ENCODE data around the gene SYN1. TPM values are rescaled to one million over a fixed set of nuclear protein-coding genes. Genes with fewer than 3 reads are reported as not detected.
A peak's percentile ranks its signal among the peaks of the same experiment; 100 is the strongest.

Gene SYN1
- total RNA-seq, 6 experiments from 2014 or later: 0.22 to 3.1 (median 0.37) TPM; not detected in 1

DNA sequence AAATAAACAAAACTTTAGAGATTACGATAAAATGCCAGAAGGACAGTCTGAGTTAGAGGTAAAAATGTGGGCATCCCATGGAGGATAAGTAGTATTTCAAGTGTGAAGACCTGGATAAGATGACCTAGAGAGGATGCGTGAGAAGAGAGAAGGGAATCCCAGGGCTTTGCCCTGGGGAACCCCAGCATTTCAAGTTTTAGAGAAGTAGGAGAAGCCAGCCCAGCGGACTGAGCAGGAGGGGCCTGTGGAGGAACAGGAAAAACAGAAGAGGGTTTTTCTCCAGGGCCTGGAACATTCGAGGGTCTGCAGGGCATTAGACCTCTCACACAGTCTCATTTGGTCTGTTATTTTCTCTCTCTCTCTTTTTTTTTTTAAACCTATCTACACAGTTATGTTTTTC lies 13.0 kb upstream of the SYN1 start:
- no peaks in the 10 kb centered on the region for H3K9me3 ChIP-seq
- intact Hi-C loops (cut with DNase I): no loop called here
- 28% methylated on average over 4 of the region's 4 CpGs for WGBS (ENCODE audit: insufficient coverage, low coverage, low lambda C conversion rate, missing lambda C conversion rate)

DNA sequence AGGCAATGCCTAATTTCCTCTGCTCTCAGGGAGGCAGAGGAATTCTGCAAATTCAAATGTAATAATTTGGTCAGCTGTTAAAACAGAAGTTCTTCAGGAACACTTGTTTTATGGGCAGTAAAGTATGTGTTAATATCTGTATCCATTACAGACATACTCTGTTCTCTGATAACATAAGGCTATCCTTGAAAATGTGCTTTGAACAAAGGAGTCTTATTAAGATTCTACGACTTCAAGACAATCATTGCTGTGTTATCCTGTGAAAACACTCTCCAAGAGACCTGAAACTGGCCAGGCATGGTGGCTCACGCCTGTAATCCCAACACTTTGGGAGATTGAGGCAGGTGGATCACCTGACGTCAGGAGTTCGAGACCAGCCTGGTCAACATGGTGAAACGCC lies 12.0 kb upstream of the SYN1 start:
- Histone ChIP-seq H3K27me3 (no peaks in the 10 kb centered on the region), H3K36me3 (peaks cover 0 to 5% (median 0%) of the 10 kb centered on the region in 4 donors), H3K4me1 (no peaks in the 10 kb centered on the region), H3K9me3 (no peaks in the 10 kb centered on the region), H3K4me3 (no peak overlapping the region), H3K27ac (no peak overlapping the region)
- 55% methylated on average over 4 of the region's 5 CpGs for WGBS (ENCODE audit: insufficient coverage, low coverage, low lambda C conversion rate, missing lambda C conversion rate)
- ATAC-seq (no peak), DNase-seq (no peak)
- TF ChIP-seq CTCF (IDR thresholded peaks at IDR 0.05): no peak
- TF ChIP-seq POLR2A (IDR thresholded peaks at IDR 0.05): no peak
- intact Hi-C loops (cut with DNase I): no loop called here

More for the DNA sequence above, 13.0 kb upstream of the SYN1 start:
- peak in 2 of 4 donors; percentile 11 to 18 for ATAC-seq
- Histone ChIP-seq H3K4me1 (no peaks in the 10 kb centered on the region), H3K27me3 (no peaks in the 10 kb centered on the region), H3K27ac (no peak overlapping the region), H3K36me3 (peaks cover 0 to 8% (median 0%) of the 10 kb centered on the region in 4 donors), H3K4me3 (no peak overlapping the region)
- no peak for DNase-seq
- TF ChIP-seq CTCF (IDR thresholded peaks at IDR 0.05): no peak
- no peak for TF ChIP-seq POLR2A (IDR thresholded peaks at IDR 0.05)

GRCh38 chrX:47629419-47630200 lies 10.0 kb upstream of the SYN1 start, which contains the start of gene CFP:
TSS of gene CFP (minus strand) at chrX:47629930. CDS start at chrX:47629844, 86 bp downstream.
- H3K9me3 ChIP-seq: no peaks in the 10 kb centered on the region
- WGBS (ENCODE audit: insufficient coverage, low coverage, low lambda C conversion rate, missing lambda C conversion rate): 59% methylated on average over 5 of the region's 14 CpGs
- H3K27ac ChIP-seq: no peak within 1 kb of the TSS
- DNase-seq: no peak
- TF ChIP-seq CTCF (IDR thresholded peaks at IDR 0.05): no peak
- TF ChIP-seq POLR2A (IDR thresholded peaks at IDR 0.05): no peak
- H3K4me3 ChIP-seq: peak within 1 kb of the TSS in 1 of 3 donors; percentile 13
- H3K27me3 ChIP-seq: no peaks in the 10 kb centered on the region
- H3K36me3 ChIP-seq: no peaks in the 10 kb centered on the region
- peak; percentile 33 to 59 (median 48) for ATAC-seq
- no peaks in the 10 kb centered on the region for H3K4me1 ChIP-seq
- intact Hi-C loops (cut with DNase I): no loop called here

DNA sequence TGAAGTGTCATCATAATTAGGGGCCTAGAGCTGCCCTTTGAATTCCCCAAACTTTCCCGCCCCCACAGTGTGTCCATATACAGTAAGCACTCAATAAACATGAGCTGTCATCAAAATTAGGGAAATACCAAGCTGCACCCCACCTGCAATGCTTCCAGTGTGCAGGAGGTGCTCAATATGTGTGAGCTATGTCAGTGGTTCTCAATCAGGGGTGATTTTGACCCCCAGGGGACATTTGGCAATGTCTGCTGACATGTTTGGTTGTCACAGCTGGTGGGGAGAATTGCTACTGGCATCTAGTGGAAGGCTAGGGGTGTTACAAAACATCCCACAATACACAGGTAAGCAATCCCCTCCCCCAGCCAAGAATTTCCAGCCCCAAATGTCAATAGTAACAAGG lies 9.3 kb upstream of the SYN1 start:
- no peak for DNase-seq
- TF ChIP-seq POLR2A (IDR thresholded peaks at IDR 0.05) (no peak), CTCF (IDR thresholded peaks at IDR 0.05) (peak in 3 of 4 donors; percentile 15 to 28 (median 20))
- Histone ChIP-seq H3K9me3 (no peaks in the 10 kb centered on the region), H3K4me1 (no peaks in the 10 kb centered on the region), H3K4me3 (peak overlapping the region in 1 of 3 donors; percentile 10), H3K27me3 (no peaks in the 10 kb centered on the region), H3K36me3 (no peaks in the 10 kb centered on the region), H3K27ac (no peak overlapping the region)
- WGBS (ENCODE audit: insufficient coverage, low coverage, low lambda C conversion rate, missing lambda C conversion rate): no CpG with 5 or more reads among the region's 1 CpG
- intact Hi-C loops (cut with DNase I): no loop called here
- ATAC-seq: peak in 3 of 4 donors; percentile 25 to 34 (median 26)
